ENCODE measurements around the gene UBTF.

- TF ChIP-seq CTCF (IDR thresholded peaks at IDR 0.05) (no peak), POLR2A (IDR thresholded peaks at IDR 0.05) (no peak)
These were observed 28.1 kb downstream of the UBTF start for GRCh38 chr17:44191369-44191768.
